ENCODE data around the gene GALNT17. TPM values are rescaled to one million over a fixed set of nuclear protein-coding genes. Genes with fewer than 3 reads are reported as not detected.
A peak's percentile ranks its signal among the peaks of the same experiment; 100 is the strongest.
"Not testable (repeated sequence)": the region's sequence is repeated elsewhere in the genome, so short reads cannot be mapped to it uniquely, and the experiment has no call there.

The GALNT17 gene
- total RNA-seq, 6 donors from 2014 or later, result 5.3 to 26.2 (median 10.1) TPM

DNA sequence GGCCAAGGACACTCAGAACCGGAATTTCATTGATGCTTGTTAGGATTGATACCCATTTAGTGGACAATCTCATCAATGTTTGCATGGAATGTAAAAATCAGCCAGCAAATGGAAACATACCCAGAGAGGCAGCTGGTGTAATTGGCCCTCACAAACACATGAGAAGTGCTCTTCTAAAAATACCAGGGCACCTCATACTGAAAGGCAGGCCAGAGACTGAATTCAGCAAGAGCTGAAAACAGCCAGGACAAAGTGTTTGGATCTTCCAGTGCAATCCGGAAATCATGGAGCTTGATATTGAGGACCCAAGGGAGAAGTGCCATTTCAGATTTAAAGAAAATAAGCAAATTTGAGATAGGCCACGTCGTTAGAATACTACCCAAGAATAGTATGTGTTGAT lies 498.6 kb downstream of the GALNT17 start:
- Histone ChIP-seq H3K4me3 (no peak overlapping the region), H3K4me1 (no peaks in the 10 kb centered on the region), H3K9me3 (no peaks in the 10 kb centered on the region), H3K36me3 (no peaks in the 10 kb centered on the region), H3K27me3 (no peaks in the 10 kb centered on the region), H3K27ac (no peak overlapping the region)
- DNase-seq (no peak), ATAC-seq (ENCODE audit: low FRiP score in 2 of 2) (no peak)
- no peak for TF ChIP-seq POLR2AphosphoS5 (IDR thresholded peaks at IDR 0.05)
- TF ChIP-seq EP300 (IDR thresholded peaks at IDR 0.05), result no peak
- TF ChIP-seq, protein P1, sequence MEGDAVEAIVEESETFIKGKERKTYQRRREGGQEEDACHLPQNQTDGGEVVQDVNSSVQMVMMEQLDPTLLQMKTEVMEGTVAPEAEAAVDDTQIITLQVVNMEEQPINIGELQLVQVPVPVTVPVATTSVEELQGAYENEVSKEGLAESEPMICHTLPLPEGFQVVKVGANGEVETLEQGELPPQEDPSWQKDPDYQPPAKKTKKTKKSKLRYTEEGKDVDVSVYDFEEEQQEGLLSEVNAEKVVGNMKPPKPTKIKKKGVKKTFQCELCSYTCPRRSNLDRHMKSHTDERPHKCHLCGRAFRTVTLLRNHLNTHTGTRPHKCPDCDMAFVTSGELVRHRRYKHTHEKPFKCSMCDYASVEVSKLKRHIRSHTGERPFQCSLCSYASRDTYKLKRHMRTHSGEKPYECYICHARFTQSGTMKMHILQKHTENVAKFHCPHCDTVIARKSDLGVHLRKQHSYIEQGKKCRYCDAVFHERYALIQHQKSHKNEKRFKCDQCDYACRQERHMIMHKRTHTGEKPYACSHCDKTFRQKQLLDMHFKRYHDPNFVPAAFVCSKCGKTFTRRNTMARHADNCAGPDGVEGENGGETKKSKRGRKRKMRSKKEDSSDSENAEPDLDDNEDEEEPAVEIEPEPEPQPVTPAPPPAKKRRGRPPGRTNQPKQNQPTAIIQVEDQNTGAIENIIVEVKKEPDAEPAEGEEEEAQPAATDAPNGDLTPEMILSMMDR (IDR thresholded peaks at IDR 0.05), result no peak
- TF ChIP-seq POLR2A (IDR thresholded peaks at IDR 0.05), result no peak
- 88 to 93% methylated on average over 4 of the region's 4 CpGs for WGBS, 2 donors

DNA sequence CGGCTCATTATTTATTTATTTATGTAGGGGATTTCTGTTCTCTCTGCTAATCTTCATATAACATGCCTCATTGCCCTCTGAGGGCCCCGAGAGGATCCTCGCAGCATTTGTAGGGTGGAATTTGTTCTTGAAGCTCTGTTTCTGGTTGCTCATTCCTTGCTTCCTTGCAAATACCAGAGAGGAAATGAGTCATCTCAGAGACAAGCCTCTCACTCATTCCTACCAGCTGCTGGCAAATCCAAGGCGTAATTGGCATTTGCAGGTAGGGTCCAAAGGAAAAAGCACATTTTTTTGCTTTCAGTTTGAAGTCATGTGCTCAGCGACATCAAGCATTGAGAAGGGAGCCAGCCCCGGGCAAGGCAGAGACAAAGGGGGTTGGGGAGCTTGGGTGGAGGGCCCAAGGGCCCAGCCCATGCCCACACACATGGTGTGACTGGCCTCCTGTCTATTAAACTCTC lies 501.6 kb downstream of the GALNT17 start:
- H3K27me3 ChIP-seq, result no peaks in the 10 kb centered on the region
- 14 to 20% methylated on average over 6 of the region's 6 CpGs for whole genome bisulfite sequencing, 2 donors
- no peak overlapping the region for H3K27ac ChIP-seq
- DNase-seq (peak in 1 of 2 donors; percentile 6), ATAC-seq (ENCODE audit: low FRiP score in 2 of 2) (peak in 1 of 2 donors; percentile 51)
- TF ChIP-seq EP300 (IDR thresholded peaks at IDR 0.05) (no peak), POLR2AphosphoS5 (IDR thresholded peaks at IDR 0.05) (no peak), POLR2A (IDR thresholded peaks at IDR 0.05) (no peak)
- TF ChIP-seq, protein P1 (IDR thresholded peaks at IDR 0.05), result no peak
- H3K4me3 ChIP-seq, result no peak overlapping the region
- no peaks in the 10 kb centered on the region for H3K36me3 ChIP-seq
- no peaks in the 10 kb centered on the region for H3K9me3 ChIP-seq
- H3K4me1 ChIP-seq, result no peaks in the 10 kb centered on the region

DNA sequence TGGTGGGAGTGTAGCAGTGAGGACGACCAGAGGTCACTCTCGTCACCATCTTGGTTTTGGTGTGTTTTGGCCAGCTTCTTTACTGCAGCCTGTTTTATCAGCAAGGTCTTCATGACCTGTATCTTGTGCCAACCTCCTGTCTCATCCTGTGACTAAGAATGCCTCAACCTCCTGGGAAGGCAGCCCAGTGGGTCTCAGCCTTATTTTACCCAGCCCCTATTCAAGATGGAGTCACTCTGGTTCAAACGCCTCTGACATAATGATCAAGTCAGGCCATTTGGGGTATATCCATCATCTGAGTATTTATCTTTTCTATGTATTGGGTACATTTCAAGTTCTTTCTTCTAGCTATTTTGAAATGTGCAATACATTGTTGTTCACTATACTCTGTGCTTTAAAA lies 503.9 kb downstream of the GALNT17 start:
- WGBS, 2 donors, result 86 to 88% methylated on average over 3 of the region's 3 CpGs
- not testable (repeated sequence) for ATAC-seq (ENCODE audit: low FRiP score in 2 of 2); H3K9me3 ChIP-seq; H3K27ac ChIP-seq; H3K4me1 ChIP-seq; DNase-seq; H3K36me3 ChIP-seq; H3K27me3 ChIP-seq; H3K4me3 ChIP-seq

DNA sequence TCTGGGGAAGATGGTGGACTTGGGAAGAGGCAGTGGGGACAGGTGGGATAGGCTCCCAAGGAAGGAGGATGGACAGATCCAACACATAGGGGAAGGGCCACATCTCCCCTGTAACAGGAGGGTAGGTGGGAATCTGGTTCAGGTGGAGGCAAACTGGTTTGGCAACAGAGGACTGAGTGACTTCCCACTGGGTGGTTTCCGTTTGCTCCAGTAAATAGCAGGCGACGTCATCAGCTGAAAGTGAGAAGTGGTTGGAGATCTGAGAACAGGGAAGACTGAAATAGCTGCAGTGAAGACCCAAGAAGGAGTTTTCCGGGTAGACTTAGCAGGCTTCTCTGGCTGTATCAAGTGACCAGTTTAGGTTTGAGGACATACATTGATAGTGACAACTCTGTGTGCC lies 504.4 kb downstream of the GALNT17 start:
- H3K27ac ChIP-seq, result no peak overlapping the region
- peak in 1 of 2 donors; percentile 24 for DNase-seq
- H3K4me3 ChIP-seq, result no peak overlapping the region
- no peak for TF ChIP-seq POLR2AphosphoS5 (IDR thresholded peaks at IDR 0.05)
- TF ChIP-seq, protein P1 (IDR thresholded peaks at IDR 0.05), result no peak
- TF ChIP-seq POLR2A (IDR thresholded peaks at IDR 0.05), result no peak
- TF ChIP-seq EP300 (IDR thresholded peaks at IDR 0.05), result no peak
- ATAC-seq (ENCODE audit: low FRiP score in 2 of 2), result no peak
- WGBS, 2 donors, result 55 to 65% methylated on average over 4 of the region's 4 CpGs
- no peaks in the 10 kb centered on the region for H3K4me1 ChIP-seq
- H3K27me3 ChIP-seq, result no peaks in the 10 kb centered on the region
- no peaks in the 10 kb centered on the region for H3K9me3 ChIP-seq
- no peaks in the 10 kb centered on the region for H3K36me3 ChIP-seq

DNA sequence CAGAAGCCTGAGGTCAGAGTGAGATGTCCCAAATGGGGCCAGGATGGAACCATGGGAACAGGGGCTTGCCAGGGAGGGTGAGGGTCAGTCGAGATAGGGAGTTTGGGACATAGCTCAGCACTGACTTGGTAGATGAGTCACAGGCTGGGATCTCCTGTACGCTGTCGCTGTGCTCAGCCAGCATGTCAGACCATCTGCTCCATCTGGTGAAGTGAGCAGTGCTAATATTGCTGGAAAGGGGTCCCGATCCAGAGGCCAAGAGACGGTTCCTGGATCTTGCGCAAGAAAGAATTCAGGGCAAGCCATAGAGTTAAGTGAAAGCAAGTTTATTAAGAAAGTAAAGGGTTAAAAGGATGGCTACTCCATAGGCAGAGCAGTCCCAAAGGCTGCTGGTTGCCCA lies 505.6 kb downstream of the GALNT17 start:
- 81 to 87% methylated on average over 6 of the region's 6 CpGs for WGBS, 2 donors
- Histone ChIP-seq H3K27me3 (no peaks in the 10 kb centered on the region), H3K4me1 (no peaks in the 10 kb centered on the region), H3K4me3 (no peak overlapping the region), H3K27ac (no peak overlapping the region), H3K9me3 (no peaks in the 10 kb centered on the region), H3K36me3 (no peaks in the 10 kb centered on the region)
- TF ChIP-seq POLR2AphosphoS5 (IDR thresholded peaks at IDR 0.05), result peak in 1 of 2 donors; percentile 47
- no peak for TF ChIP-seq EP300 (IDR thresholded peaks at IDR 0.05)
- peak; percentile 39 to 44 for ATAC-seq (ENCODE audit: low FRiP score in 2 of 2)
- no peak for DNase-seq

DNA sequence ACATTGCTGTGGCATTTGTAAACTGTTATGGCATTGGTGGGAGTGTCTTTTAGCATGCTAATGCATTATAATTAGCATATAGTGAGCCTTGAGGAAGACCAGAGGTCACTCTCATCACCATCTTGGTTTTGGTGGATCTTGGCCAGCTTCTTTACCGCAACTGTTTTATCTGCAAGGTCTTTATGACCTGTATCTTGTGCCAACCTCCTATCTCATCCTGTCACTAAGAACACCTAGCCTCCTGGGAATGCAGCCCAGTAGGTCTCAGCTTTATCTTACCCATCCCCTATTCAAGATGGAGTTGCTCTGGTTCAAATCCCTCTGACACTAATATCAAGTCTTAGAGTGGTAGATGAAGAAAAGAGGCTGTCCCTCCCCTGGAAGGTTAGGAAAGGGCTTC lies 506.2 kb downstream of the GALNT17 start:
- no peak for ATAC-seq (ENCODE audit: low FRiP score in 2 of 2)
- 100% methylated on average over 1 of the region's 1 CpG for WGBS, 2 donors
- DNase-seq, result no peak
- Histone ChIP-seq H3K4me3 (no peak overlapping the region), H3K4me1 (no peaks in the 10 kb centered on the region), H3K9me3 (no peaks in the 10 kb centered on the region), H3K27me3 (no peaks in the 10 kb centered on the region), H3K27ac (no peak overlapping the region), H3K36me3 (no peaks in the 10 kb centered on the region)
- TF ChIP-seq POLR2AphosphoS5 (IDR thresholded peaks at IDR 0.05) (no peak), POLR2A (IDR thresholded peaks at IDR 0.05) (no peak), EP300 (IDR thresholded peaks at IDR 0.05) (no peak)
- TF ChIP-seq, protein P1 (IDR thresholded peaks at IDR 0.05), result no peak

Data from upper lobe of left lung (tissue), 6 donors.